ENCODE results near the gene OPTN. TPM values are rescaled to one million over a fixed set of nuclear protein-coding genes. Genes with fewer than 3 reads are reported as not detected.

OPTN gene
- total and polyA plus RNA-seq, 2 of the 8 experiments (the other 6 are each of a cell fraction or from before 2014, with no cell fraction given) = 4.8 to 20.1 TPM

GRCh38 chr10:13118784-13119410 lies 18.9 kb downstream of the OPTN start (continued):
- TF ChIP-seq SAP30 (IDR thresholded peaks at IDR 0.05; ENCODE audit: insufficient read depth, insufficient replicate concordance, low read length) = no peak
- TF ChIP-seq POLR2A (IDR thresholded peaks at IDR 0.05; ENCODE audit: control extremely low read depth in 1 of 2, low read depth in 2 of 2, low read length in 2 of 2) = no peak

Measured in H1 (cell line).